GM18519 (cell line): ENCODE results near the gene SELENOO.

Experiments used
- ATAC-seq: cut with Tn5 transposase; IDR thresholded peaks from one replicate; pipeline ENCODE4 v1.9.1; 2021; ENCODE audit warnings: mild to moderate bottlenecking, moderate library complexity; ENCODE audit not compliant: unreplicated experiment, low FRiP score

The SELENOO gene

GRCh38 chr22:50262460-50262911 is 61.7 kb downstream of the SELENOO start:
- no peak for ATAC-seq

DNA sequence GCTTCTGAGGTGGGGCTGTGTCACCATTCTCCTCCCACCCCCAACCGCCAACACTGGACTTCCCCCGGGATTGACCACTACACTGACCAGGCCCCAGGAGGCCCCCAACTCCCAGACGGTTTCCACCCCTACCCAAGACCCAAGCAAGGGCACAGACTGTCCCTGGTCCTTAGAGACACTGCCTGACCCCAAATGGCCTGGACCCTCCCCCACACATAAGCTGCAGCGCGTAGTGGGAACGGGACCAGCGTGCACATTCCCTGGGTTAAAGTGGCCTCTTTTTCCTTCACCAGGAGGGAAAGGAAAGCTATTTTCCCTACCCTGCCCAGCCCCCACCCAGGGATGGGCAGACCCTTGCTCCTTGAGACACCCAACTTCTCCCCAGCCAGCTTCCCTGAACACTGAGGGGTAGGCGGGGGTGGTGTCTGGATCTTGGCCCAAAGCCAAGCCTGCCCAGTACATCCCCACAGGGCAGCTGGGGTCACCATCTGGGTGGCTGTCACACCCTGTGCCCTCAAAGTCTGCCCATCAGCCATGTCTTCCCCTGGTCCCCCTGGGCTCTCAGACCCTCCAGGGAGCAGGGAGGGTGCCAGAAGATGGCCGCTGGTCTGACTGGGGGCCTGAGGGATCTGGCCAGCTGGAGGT is 62.3 kb downstream of the SELENOO start:
- ATAC-seq, result no peak

DNA sequence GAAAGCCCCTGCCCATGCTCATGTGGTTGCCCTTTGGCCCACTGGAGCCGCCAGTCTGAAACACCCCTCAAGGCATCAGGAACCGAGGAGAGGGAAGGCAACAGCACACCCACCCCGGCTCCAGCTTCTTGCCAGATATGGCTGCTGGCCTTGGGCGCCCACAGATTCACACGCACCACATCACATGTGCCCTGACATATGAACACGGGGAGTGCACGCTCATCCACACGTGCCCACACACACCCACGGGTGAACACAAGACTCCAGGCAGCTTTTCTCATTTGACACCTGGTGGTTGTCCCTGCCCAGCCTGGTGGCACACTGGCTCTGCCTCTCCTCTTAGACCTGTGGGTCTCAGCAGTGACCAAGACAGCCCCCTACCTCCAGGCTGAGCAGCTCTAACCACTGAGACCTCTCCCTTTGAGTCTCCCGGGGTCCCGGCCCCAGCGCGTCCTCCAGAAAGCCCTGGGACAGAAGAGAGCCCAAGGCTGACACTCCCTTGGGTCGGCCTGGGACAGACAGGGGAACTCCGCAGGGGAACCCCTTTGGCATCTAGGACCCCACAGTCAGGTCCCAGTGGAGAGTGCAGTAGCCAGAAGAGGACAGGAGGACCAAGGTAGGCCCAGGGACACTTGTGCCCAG is 63.4 kb downstream of the SELENOO start:
- no peak for ATAC-seq

DNA sequence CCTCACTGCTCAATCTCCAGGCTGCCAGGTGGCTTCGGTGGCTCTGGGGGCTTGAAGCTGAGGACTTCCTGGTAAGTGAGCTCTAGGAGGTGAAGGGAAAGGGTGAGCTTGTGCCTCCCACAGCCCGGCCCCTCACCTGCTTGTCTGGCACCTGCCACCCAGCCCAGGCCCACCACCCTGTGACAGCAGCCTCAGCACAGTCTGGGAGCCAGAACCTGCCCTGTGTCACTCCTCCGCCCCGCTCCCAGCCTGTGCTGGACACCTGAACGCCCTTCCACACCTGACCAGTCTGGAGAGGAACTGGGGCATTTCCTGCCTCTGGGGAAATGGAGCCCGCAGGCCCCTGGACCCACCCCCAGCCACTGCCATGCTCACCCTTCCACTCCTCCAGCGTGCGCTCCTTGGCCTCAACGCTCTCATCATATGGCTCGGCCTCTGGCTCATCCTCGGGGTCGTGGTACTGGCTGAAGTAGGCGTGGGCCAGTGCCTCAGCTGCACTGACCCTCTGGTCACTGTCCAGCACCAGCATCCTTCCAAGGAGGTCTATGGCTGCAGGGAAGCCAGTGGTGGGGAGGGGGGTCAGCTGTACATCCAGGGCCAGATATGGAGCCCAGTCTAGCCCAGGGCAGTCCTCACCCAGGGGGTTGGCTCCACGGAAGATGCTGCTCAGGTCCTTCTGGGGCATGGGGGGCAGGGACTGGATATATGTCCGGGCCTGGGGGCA is 64.3 kb downstream of the SELENOO start:
- no peak for ATAC-seq

GRCh38 chr22:50266994-50267393 is 66.2 kb downstream of the SELENOO start:
- ATAC-seq, result no peak
